ENCODE data around the gene VWA7.
"Not testable (repeated sequence)": the region's sequence is repeated elsewhere in the genome, so short reads cannot be mapped to it uniquely, and the experiment has no call there.

The VWA7 gene, protein sequence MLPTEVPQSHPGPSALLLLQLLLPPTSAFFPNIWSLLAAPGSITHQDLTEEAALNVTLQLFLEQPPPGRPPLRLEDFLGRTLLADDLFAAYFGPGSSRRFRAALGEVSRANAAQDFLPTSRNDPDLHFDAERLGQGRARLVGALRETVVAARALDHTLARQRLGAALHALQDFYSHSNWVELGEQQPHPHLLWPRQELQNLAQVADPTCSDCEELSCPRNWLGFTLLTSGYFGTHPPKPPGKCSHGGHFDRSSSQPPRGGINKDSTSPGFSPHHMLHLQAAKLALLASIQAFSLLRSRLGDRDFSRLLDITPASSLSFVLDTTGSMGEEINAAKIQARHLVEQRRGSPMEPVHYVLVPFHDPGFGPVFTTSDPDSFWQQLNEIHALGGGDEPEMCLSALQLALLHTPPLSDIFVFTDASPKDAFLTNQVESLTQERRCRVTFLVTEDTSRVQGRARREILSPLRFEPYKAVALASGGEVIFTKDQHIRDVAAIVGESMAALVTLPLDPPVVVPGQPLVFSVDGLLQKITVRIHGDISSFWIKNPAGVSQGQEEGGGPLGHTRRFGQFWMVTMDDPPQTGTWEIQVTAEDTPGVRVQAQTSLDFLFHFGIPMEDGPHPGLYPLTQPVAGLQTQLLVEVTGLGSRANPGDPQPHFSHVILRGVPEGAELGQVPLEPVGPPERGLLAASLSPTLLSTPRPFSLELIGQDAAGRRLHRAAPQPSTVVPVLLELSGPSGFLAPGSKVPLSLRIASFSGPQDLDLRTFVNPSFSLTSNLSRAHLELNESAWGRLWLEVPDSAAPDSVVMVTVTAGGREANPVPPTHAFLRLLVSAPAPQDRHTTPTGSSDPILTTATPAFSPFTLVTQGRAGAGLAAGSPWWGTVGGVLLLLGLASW

DNA sequence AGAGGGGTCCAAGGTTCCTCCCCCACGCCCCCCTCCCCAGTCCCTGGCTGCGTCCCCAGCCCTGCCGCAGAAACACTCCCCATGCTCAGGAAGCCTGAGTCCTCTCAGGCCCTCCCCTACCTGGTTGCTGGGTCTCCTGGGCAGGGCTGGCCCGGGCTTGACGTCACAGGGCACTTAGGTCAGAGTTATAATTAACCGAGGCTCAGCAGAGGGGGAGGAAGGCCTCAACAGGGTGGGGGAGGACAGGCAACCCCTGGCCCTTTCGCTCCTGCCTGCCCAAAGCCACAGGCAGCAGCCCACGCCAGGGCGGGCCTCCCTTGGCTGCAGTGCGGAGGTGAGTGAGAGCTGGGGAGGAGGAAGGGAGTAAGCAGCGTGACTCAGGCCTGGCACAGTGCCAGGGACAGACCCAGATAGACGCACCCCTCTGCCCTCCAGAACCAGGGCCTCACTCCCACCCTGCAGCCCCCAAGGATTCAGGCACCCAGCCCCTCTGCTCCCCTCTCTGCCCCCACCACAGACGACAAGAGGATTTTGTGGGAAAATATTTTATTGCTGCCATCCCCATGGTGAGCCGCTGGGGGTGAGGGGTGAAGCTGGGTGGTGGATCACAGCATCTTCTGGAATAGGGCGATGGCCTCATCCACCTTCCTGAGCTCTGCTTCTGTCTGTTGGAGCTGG lies at the start of gene VWA7:
TSS of gene VWA7 (minus strand) at position 340 of the 678 bp plus-strand sequence. CDS start 549 bp downstream, outside the sequence.
- peak; percentile 67 for DNase-seq

DNA sequence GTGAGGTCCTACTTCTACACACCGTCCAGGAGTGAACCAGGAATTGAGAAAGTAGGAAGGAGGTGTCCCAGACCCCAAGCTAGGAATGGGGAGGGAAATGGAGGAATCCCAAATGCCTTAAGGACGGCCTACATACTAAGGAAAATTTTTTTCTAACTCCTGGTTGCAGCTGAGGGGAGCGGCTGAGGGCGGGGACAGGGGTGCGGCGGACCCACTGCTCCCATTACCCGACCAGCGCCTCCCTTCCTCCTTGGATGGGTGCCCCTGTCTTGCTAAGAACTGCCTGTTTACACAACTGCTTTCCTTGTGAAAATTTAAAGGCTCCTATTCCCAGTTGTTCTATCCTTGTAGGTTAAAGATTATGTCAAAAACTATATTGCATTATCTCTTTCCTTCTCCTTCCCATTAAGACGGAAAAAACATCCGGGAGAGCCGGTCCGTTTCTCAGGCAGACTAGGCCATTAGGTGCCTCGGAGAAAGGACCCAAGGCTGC lies 49.7 kb upstream of the VWA7 start:
- DNase-seq, result no peak

DNA sequence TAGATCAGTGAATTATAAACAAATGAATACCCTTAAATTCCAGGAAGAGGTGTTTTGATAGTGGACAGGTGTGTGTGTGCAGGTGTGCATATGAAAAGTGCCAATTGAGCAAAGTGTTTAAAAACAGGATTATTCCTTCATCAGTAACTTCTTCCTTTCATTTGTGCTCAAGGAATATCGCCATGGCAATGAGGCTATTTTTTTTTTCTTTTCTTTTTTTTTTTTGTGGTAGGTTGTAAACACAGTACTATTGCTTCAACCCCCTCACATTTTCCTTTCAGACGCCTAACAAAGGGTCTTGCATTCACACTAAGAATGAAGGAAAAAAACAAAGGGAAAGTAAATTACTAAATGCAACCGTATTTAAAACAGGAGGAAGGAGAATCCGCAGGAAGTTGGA lies 48.4 kb upstream of the VWA7 start:
- DNase-seq, result no peak

DNA sequence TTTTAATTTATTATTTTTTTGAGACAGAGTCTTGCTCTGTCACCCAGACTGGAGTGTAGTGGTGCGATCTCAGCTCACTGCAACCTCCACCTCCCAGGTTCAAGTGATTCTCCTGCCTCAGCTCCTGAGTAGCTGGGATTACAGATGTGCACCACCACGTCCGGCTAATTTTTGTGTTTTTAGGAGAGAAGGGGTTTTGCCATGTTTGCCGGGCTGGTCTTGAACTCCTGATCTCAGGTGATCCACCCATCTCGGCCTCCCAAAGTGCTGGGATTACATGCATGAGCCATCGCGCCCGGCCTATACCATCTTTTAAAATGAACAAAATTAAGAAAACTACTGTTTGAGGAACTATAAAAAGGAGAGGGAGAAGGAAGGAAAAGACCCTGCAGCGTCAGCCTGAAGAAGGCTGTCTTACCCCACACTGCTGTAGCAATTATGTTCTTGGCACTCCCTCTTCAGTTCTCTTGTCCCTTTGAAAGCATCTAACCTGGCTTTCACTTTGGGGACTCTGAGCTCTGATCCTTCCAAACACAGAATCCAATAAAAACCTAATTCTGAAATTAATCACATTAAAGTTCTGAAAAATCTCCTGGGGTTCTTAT lies 46.6 kb upstream of the VWA7 start:
- DNase-seq, result not testable (repeated sequence)

DNA sequence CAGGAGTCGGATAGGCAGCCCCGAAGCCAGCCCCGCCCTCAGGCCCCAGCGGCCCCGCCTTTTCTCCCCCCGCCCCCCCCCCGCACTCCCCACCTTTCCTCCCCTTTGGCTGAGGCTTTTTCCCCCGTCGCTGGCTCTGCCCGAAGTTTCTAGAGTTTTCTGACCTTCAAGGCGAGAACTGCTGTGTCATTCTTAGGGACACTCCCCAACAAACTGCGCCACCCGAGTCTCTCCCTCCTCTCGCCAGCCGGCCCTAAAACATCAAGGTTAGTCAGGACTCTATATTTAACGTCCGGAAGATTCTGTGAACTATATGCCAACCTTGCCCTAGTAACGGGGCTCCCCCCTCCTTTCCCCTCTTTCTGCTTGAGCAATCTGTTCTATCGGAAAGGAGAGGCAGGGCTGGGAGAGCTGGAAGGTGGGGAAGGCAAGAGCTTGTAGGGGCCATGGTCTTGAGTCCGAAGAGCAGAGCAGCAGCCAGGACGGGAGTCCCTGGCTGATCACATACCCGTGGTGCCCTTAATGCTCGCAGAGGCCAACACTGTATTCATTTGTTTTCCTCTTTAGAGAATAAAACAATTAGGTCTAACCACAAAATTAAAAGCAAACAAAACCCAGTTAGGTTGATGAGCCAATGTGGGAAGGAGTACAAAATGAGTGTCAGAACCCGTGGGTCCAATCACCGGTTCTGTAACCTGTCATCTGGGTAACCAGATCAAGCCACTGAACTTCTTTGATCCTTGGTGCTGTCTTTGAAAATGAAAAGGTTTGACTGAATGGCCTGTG lies 45.1 kb upstream of the VWA7 start:
- DNase-seq, result no peak

DNA sequence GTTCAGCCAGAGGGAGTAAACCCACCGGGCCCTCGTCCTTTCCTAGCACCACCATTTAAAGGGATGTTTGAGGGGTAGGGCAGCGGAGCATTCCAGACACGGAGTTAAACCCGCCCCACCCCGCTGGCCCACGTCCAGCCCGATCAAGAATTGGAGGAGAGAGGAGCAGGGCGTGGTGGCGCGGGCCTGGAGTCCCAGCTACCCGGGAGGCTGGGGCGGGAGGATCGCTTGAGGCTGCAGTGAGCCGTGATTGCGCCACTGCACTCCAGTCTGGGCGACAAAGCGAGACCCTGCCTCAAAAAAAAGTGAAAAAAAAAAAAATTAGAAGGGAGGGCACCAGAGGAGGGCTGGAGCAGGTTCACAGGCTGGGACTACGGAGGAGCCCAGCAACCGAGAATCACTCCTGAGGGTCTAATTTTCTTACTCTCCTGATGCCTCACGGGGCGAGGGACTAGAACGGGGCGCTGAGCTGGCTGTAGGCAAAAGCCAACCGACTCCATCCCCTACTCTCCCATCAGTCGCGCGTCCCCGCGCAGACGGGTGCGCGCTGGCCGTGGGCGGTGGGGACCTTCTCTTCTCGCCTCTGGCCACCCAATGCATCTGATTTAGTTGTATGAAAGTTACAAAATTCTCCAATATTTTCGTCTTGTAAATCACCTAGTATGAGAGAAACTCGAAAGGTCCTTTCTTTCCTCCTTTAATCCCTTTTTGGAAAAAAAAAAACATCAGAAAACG lies 44.3 kb upstream of the VWA7 start:
- DNase-seq, result peak; percentile 21

DNA sequence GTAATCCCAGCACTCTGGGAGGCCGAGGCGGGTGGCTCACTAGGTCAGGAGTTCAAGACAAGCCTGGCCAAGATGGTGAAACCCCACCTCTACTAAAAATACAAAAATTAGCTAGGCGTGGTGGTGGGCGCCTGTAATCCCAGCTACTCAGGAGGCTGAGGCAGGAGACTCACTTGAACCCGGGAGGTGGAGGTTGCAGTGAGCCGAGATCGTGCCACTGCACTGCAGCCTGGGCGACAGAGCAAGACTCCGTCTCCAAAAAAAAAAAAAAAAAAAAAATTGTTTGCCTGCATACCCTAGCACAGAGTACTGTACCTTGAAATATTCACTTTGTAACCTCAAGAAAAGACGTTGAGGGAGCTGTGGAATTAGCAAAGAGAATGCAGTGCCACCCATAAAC lies 43.3 kb upstream of the VWA7 start:
- DNase-seq, result not testable (repeated sequence)

DNA sequence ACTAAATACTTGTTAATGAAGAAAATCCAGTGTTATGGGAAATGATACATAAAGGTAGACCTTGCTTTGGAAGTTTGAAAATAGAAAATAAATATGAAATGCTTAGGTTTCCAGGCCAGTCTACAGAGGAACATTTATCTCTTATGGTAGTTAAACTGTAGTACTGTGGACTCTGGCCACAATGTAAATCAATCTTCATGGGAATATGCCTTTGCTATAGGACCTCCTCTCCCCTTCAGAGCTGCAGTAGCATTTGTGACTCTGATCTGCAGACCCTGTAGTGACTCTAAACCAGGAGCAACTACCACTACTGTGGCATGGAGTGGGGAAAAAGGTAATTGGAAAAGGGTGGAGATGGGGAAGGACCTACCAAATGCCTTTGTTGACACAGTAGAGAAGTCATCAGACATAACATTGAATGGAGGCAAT lies 42.8 kb upstream of the VWA7 start:
- no peak for DNase-seq

DNA sequence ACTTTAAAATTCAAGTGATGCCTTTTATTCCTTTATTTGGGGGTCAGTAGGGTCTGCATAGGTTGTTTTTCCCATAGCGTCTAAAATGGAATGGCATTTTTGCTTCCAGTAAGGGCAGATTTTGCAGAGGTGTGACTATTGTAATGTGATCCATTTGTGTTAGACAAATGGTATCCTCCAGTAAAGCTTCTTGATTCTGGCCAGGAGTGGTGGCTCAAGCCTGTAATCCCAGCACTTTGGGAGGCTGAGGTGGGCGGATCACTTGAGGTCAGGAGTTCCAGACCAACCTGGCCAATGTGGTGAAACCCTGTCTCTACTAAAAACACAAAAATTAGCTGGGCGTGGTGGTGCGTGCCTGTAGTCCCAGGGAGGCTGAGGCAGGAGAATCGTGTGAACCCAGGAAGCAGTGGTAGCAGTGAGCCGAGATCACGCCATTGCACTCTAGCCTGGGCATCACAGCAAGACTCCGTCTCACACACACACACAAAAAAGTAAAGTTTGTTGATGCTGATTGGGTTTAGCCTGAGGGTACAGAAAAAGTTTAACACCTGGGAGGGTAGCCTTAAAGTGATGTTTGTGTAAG lies 40.9 kb upstream of the VWA7 start:
- not testable (repeated sequence) for DNase-seq

DNA sequence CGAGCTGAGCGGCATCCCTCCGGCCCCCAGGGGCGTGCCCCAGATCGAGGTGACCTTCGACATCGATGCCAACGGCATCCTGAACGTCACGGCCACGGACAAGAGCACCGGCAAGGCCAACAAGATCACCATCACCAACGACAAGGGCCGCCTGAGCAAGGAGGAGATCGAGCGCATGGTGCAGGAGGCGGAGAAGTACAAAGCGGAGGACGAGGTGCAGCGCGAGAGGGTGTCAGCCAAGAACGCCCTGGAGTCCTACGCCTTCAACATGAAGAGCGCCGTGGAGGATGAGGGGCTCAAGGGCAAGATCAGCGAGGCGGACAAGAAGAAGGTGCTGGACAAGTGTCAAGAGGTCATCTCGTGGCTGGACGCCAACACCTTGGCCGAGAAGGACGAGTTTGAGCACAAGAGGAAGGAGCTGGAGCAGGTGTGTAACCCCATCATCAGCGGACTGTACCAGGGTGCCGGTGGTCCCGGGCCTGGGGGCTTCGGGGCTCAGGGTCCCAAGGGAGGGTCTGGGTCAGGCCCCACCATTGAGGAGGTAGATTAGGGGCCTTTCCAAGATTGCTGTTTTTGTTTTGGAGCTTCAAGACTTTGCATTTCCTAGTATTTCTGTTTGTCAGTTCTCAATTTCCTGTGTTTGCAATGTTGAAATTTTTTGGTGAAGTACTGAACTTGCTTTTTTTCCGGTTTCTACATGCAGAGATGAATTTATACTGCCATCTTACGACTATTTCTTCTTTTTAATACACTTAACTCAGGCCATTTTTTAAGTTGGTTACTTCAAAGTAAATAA lies 40.2 kb upstream of the VWA7 start:
- DNase-seq, result not testable (repeated sequence)

DNA sequence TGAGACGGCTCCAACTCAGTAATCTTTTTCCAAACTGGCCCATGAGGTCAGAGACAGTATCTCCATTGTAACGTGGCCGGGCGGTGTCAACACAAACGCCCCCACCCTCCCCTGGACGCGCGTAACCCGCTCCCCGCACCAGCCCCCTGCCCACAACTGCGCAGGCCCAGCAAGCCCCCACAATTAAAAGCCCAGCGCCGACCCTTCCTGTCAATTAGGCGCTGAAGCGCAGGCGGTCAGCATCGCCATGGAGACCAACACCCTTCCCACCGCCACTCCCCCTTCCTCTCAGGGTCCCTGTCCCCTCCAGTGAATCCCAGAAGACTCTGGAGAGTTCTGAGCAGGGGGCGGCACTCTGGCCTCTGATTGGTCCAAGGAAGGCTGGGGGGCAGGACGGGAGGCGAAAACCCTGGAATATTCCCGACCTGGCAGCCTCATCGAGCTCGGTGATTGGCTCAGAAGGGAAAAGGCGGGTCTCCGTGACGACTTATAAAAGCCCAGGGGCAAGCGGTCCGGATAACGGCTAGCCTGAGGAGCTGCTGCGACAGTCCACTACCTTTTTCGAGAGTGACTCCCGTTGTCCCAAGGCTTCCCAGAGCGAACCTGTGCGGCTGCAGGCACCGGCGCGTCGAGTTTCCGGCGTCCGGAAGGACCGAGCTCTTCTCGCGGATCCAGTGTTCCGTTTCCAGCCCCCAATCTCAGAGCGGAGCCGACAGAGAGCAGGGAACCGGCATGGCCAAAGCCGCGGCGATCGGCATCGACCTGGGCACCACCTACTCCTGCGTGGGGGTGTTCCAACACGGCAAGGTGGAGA lies 38.1 kb upstream of the VWA7 start, which contains the start of the genes HSPA1A and HSPA1L:
TSS of gene HSPA1A (plus strand) at position 519 of the 814 bp plus-strand sequence. CDS start at position 733, 214 bp downstream.
TSS of gene HSPA1L (minus strand) at position 259 of the 814 bp plus-strand sequence. CDS start 3,311 bp downstream, outside the sequence.
- DNase-seq, result peak; percentile 92

DNA sequence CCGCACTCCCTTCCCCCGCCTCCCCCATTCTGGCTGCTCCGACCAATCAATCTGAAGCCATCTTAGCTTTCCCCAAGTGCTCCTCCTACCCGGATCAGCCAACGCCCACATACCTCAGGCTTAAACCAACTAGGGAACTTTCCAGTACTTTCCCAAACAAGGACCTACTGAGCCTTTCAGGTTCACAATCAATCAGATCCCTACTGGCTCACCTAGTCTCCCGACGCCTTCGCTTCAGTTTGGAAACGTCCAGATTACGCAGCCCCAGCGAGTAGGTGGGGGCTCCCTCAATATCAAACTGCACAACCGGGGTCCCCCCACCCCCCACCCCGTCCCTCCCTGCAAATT lies 37.5 kb upstream of the VWA7 start:
- peak; percentile 89 for DNase-seq

DNA sequence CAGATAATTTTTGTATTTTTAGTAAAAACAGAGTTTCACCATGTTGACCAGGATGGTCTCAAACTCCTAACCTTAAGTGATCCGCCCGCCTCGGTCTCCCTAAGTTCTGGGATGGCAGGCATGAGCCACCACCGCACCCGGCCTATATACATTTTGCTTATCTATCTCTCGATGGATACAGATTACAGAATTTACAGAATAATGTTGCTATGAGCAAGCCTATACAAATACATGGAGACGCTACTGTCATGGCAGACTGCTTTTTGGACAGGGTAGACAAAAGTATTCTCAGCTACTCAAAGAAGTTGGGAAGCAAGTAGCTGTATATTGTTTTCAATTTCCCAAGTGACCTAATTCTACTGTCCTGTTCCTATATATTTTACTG lies 36.3 kb upstream of the VWA7 start:
- no peak for DNase-seq

DNA sequence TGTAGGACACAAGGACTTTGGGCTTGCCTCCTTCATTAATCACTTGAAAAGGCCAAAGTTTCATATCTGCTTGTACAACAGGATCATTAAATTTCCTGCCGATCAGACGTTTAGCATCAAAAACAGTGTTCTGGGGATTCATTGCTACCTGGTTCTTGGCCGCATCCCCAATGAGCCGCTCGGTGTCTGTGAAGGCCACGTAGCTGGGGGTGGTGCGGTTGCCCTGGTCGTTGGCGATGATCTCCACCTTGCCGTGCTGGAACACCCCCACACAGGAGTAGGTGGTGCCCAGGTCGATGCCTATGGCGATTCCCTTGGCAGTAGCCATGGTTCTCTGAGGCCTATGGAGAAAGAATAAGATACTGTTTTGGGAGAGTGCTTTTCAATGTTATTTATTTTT lies 34.5 kb upstream of the VWA7 start:
- no peak for DNase-seq

DNA sequence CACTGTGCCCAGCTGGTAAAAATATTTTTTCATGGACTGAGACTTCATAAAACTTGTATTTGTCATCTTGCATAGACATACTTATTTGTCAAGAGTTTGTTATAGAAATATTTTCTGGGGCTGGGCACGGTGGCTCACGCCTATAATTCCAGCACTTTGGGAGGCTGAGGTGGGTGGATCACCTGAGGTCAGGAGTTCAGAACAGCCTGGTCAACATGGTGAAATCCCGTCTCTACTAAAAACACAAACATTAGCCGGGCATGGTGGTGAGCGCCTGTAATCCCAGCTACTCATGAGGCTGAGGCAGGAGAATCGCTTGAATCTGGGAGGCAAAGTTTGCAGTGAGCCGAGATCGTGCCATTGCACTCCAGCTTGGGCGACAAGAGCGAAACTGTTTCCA lies 31.5 kb upstream of the VWA7 start:
- not testable (repeated sequence) for DNase-seq

DNA sequence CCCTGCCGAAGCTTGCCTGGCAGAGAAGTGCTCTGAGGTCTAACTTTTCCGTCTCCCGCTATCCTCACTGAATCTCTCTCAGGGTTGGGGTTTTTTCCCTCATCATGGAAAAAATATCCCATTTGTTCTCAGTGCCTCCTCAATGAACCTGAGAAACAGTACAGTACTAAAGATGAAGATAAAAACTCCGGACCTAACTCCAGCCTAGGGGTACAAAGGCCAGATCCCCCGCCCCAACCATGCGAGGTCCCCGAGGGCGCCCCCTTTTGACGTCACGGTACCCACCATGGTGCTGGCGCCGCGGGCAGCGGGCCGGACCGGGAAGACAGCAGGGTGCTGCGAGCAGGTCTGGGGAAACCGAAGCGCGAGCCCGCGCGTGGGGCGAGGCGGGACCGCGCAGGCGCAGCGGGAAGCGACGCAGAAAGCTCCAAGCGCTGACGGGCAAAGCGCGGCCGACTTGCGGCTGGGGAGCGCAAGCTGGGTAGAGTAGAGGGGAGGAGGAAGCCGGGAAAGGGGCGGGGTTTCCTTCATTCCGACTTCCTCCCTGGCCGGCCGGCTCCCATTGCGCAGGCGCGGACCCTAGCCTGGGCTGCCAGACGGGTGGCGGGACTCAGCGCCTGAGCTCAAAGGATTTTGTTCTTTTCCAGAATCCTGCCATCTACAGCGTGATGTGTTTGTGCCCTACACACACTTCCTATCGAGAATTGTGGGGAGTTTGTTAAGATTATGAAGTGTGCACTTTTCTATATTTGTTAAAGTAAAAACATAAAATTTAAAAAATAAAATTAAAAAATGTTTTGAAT lies 29.5 kb upstream of the VWA7 start, which contains the start of gene LSM2:
TSS of gene LSM2 (minus strand) at position 497 of the 803 bp plus-strand sequence. CDS start at position 288, 209 bp downstream.
- DNase-seq, result peak; percentile 91

DNA sequence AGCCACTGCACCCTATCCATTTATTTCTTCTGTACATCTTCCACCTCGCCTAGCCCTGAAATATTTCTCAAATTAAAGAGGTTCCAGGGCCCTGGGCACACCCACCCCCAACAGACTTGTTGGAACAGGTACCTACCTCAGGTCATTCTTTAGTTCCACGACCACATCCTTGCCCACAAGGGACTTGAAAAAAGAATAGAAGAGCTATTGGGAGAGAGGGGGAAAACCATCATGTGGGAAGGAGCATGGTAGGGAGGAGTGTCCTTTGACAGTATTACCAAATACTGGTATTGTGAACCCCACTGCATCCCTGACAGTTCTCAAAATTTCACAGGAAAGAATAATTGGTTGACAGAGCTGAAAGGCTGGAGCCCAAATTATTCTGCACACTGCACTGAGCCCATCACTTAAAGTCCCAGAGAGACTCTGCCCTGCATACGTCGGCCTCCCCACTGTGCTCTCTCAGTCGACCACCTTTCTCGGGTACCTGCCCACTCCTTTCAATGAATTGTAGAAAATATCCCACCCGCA lies 28.9 kb upstream of the VWA7 start:
- DNase-seq, result no peak
